HG03060 (cell line): ENCODE results near the gene PTPRM.
"Not testable (repeated sequence)": the region's sequence is repeated elsewhere in the genome, so short reads cannot be mapped to it uniquely, and the experiment has no call there.

ENCODE experiments used
- ATAC-seq: cut with Tn5 transposase; IDR thresholded peaks from one replicate; pipeline ENCODE4 v1.9.1; 2021; ENCODE audit warnings: low read depth, moderate number of reproducible peaks; ENCODE audit not compliant: unreplicated experiment

The PTPRM gene

GRCh38 chr18:8424917-8425725 is 858.0 kb downstream of the PTPRM start:
- ATAC-seq: no peak

GRCh38 chr18:8426401-8426800 is 859.3 kb downstream of the PTPRM start:
- no peak for ATAC-seq

- no peak for ATAC-seq
Observed at GRCh38 chr18:8427339-8427738, 860.2 kb downstream of the PTPRM start.

GRCh38 chr18:8428951-8429350 is 861.8 kb downstream of the PTPRM start:
- ATAC-seq: no peak

GRCh38 chr18:8431036-8431435 is 863.9 kb downstream of the PTPRM start:
- no peak for ATAC-seq

- no peak for ATAC-seq
Observed at GRCh38 chr18:8433323-8433722, 866.2 kb downstream of the PTPRM start.

GRCh38 chr18:8433771-8434170 is 866.7 kb downstream of the PTPRM start:
- no peak for ATAC-seq

- no peak for ATAC-seq
Observed at GRCh38 chr18:8435376-8435775, 868.3 kb downstream of the PTPRM start.

GRCh38 chr18:8439055-8439454 is 871.9 kb downstream of the PTPRM start:
- no peak for ATAC-seq

- ATAC-seq: no peak
Observed at GRCh38 chr18:8443505-8443904, 876.4 kb downstream of the PTPRM start.

GRCh38 chr18:8446936-8447335 is 879.8 kb downstream of the PTPRM start:
- not testable (repeated sequence) for ATAC-seq

- no peak for ATAC-seq
Observed at GRCh38 chr18:8448130-8448529, 881.0 kb downstream of the PTPRM start.

GRCh38 chr18:8450013-8450412 is 882.9 kb downstream of the PTPRM start:
- ATAC-seq: no peak

GRCh38 chr18:8450898-8451665 is 884.0 kb downstream of the PTPRM start:
- no peak for ATAC-seq

- no peak for ATAC-seq
Observed at GRCh38 chr18:8453528-8453927, 886.4 kb downstream of the PTPRM start.

- ATAC-seq: no peak
Observed at GRCh38 chr18:8454136-8454535, 887.0 kb downstream of the PTPRM start.

GRCh38 chr18:8455661-8456614 is 888.8 kb downstream of the PTPRM start:
- ATAC-seq: no peak
